ENCODE measurements around the gene CHCHD5.
"Not testable (repeated sequence)": the region's sequence is repeated elsewhere in the genome, so short reads cannot be mapped to it uniquely, and the experiment has no call there.

CHCHD5 gene

DNA sequence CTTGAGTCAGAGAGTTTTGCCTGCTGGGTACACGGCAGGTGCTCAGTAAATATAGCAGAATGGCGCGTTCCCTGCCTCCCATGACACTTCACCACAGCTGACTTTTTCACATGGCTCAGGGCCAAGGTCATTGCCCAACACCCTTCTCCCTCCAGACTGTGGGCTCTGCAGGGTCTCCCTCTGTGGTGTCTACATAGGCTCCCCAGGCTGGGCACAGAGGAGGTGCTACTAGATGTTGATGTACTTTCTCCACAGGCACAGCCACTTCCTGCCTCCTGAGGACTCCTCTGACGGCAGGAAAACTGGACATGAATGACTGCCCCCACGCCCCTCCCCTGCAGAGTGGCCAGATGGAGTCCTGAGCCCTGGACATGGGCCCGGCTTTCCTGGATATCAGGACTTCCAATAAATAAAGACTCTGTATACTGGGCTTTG lies 4.2 kb downstream of the CHCHD5 start:
- no peak for DNase-seq

DNA sequence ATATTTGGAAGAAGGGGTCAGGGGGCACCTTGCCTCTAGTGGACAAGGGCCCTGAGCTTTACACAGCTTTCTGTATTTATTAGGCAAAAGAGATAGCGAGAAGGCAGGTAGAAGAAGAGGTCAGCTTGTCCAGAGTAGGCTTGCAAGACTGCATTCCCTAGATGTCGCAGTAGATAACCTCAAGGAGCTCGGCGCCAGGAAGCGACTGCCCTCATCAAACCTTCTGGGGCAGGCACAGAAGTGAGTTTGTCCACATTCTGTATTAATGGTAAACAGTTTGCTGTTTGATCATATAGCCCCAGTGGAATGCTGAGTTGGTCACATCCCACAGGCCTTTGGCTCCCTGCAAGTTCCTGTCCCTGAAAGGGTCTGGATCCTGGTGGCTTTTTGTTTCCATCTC lies 7.0 kb downstream of the CHCHD5 start:
- DNase-seq = no peak

DNA sequence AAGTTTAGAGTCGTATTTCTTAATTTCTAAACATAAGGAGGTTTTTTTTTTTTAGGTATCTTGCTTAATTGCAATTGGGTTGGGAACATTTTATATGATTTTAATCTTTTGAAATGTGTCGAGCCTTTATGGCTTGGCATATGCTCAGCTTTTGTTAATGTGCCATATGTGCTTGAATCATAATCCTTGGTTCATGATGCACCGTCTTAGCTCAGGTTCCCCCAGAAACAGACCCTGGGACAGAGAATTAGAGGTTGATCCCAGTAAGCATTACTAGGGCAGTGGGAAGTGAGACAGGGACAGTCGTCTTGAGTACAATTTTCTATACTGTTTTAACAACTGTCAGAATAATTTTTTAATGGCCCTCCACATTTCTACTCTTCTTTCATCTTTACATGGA lies 9.3 kb downstream of the CHCHD5 start:
- no peak for DNase-seq

DNA sequence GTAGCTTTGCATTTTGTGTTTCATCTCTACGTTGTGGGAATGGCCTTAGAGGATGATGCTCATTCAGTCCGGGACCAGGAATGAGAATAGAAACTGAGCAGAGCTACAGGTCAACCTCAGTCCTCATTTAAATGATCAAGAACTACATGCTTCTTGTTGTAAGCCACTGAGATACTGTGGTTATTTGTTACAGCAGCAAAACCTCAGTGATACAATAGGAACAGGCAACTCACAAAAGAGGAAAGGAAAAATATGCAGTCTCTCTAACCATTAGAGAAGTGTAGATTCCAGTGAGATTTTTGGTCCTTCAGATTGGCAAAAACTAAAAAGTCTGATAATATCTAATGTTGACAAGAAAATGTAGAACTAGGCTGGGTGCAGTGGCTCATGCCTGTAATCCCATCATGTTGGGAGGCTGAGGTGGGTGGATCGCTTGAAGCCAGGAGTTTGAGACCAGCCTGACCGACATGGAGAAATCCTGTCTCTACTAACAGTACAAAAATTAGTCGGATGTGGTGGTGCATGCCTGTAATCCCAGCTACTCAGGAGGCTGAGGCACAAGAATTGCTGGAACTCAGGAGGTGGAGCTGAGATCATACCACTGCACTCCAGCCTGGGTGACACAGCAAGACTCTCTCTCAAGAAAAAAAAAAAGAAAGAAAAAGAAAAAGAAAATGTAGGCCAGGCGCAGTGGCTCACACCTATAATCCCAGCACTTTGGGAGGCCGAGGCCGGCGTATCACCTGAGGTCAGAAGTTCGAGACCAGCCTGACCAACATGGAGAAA lies 13.3 kb downstream of the CHCHD5 start:
- DNase-seq = no peak

DNA sequence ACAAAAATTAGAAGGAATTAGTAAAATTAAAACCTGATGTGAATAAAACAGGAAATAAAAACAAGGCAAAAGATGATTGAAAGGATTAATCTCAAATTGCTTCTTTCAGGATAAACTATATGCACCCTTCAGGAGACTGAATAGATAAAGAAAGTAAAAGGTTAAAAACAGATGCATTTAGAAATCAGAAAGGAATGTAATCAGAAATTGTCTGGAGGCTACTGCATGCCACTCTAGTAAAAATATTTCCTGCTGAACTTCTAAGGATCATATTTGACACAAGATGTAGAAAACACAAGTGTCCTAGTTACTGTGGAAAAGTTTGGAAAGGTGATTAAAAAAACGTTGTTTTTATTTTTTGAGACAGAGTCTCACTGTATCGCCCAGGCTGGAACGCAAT lies 16.2 kb downstream of the CHCHD5 start:
- no peak for DNase-seq

DNA sequence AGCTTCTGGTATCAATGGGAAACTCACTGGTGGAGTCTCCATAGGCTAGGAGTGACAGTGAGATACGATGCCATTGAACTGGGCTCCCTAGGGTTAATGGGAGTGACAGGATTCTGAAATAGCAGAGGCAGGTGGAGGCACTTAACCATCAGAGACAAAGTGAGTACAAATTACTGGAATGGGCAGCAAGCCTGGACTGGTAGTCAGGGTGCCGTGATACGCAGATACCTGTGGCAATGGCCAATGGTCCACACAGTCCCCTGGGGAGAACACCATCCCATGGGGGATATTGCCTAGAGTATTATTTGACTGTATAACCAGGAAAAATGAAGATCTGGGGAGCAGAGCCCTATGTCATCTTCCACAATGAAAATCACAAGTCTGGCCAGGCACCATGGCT lies 17.3 kb downstream of the CHCHD5 start:
- no peak for DNase-seq

DNA sequence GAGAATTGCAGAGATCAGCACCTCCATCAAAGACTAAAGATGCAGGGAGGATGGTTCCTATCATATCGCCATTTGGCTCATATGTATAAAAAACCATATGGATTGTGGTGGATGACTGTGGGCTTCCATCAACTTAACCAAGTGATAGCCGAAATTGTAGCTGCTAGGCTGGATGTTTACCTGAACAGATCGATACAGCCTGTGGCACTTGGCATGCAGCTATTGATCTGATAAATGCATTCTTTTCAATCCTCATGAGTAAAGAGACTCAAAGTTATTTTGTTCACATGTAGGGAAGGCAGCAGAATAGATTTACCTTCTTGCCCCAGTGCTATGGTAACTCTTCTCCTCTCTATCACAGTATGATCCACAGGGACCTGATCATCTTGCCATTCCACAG lies 18.5 kb downstream of the CHCHD5 start:
- no peak for DNase-seq

DNA sequence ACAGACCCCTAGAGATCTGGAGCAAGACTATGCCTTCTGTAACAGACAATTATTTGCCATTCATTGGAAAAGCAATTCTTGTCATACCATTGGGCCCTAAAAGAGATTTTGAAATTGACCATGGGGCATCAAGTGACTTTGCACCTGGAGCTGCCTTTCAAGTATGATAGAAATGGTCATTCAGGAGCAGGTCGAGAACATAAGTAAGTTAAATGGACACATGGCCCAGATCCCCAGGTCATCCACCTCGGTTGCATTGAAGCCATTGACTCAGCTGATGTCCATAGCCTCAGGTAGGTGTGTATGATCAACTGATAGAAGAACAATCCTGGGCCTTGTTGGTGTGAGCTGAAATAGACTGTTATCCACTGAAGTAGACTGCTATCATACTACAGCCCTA lies 19.3 kb downstream of the CHCHD5 start:
- no peak for DNase-seq

DNA sequence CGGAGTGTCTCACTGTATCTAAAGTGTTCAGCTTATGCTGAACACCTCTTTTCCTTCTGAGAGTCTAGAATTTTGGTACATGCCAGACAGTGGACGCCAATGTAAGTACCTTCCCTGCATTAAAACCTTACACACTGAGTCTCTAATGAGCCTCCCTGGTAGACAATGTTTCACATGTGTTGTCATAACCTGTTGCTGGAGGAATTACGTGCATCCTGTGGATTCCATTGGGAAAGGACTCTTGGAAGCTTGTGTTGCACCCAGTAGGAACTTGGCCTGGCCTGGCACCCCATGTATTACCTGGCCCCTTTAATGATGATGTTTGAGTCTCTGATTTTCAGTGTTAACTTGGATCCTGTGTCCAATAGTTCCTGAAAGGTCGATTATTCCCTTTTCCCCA lies 20.5 kb downstream of the CHCHD5 start:
- DNase-seq = no peak

DNA sequence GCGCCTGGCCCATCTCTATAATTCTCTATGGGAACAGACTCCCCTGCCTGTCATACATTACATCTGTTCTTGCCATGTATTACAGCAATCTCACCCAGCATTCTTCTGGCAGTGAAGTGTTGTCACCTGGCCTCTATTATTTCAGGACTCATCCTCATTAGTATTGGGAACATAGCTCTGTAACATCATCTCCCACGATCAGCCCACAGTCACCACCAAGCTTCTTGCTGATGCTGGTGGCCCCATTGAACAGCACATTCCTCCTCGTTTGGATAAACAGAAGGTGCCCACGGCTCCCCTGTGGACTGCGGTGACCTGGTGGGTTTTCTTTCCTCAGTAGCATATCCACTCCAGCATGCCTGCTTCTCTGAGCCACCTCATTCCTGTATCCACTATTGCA lies 21.5 kb downstream of the CHCHD5 start:
- no peak for DNase-seq

DNA sequence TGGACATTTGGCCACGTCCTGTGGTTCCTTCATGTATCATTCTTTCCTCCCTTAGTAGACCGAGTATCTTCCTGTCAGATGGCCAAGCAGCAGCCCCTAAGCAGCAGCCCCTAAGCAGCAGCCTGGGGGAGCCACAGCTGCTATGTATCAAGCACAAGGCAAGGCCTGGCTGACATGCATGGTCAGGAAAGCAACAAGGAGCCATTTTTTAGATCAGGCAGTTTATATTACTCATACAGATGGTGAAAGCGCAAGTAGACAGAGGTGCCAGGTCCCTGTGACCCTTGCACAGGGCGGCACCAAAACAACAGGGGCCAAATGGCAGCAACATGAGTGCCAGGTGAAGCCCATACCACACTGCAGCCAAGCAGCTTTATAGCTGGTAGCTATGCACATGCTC lies 22.1 kb downstream of the CHCHD5 start:
- no peak for DNase-seq

DNA sequence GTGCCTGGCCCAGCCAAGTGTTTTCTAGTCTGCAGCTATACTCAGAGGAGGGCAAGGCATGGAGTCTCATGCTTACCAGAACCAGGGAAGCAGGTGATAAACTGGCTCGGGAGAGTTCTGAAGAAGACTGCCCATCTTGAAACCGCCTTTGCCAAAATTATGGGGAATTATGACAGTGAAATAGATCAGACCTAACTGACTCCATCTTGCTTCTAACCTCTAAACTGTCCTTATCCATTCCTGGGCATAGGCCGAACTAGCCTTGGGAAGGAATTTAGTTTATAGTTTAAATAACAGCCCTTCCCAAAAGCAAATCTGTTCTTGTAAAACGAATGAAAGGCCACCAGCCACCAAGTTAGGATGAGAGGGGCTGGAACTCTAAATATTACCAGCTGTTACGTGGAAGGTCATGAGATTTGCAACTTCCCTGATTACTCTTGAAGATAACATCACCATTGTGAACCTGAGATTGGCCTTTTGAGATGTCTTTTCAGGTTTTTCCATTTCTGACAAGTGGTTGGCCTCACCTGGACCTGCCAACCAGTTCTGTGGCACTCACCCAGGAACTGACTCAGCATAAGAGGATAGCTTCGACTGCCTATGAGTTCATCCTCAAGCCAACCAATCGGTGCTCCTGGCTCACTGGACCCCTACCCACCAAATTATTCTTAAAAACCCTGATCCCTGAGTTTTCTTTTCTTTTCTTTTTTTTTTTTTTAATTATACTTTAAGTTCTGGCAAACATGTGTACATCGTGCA lies 23.4 kb downstream of the CHCHD5 start:
- DNase-seq = no peak

DNA sequence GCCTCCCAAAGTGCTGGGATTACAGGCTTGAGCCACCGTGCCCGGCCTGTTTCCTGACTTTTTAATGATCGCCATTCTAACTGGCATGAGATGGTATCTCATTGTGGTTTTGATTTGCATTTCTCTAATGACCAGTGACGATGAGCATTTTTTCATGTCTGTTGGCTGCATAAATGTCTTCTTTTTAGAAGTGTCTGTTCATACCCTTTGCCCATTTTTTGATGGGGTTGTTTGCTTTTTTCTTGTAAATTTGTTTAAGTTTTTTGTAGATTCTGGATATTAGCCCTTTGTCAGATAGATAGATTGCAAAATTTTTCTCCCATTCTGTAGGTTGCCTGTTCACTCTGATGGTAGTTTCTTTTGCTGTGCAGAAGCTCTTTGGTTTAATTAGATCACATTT lies 24.9 kb downstream of the CHCHD5 start:
- DNase-seq = not testable (repeated sequence)

DNA sequence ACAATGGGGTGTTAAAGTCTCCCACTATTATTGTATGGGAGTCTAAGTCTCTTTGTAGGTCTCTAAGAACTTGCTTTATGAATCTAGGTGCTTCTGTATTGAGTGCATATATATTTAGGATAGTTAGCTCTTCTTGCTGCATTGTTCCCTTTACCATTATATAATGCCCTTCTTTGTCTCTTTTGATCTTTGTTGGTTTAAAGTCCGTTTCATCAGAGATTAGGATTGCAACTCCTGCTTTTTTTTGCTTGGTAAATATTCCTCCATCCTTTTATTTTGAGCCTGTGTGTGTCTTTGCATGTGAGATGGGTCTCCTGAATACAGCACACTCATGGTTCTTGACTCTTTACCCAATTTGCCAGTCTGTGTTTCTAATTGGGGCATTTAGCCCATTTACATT lies 27.9 kb downstream of the CHCHD5 start:
- DNase-seq = not testable (repeated sequence)

DNA sequence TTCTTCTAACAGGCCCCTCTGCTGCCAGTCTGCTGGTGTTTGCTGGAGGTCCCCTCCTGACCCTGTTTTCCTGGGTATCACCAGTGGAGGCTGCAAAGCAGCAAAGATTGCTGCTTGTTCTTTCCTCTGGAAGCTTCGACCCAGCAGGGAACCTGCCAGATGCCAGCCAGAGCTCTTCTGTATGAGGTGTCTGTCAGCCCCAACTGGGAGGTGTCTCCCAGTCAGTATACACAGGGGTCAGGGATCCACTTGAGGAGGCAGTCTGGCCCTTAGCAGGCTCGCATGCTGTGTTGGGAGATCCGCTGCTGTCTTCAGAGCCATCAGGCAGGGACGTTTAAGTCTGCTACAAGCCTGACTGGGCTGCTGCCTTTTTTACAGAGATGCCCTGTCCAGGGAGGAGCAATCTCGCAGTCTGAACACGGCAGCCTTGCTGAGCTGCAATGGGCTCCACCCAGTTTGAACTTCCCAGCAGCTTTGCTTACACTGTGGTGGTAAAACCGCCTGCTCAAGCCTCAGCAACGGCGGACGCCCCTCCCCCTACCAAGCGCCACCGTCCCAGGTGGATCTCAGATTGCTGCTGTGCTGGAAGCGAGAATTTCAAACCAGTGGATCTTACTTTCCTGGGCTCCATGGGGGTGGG lies 29.9 kb downstream of the CHCHD5 start:
- no peak for DNase-seq

DNA sequence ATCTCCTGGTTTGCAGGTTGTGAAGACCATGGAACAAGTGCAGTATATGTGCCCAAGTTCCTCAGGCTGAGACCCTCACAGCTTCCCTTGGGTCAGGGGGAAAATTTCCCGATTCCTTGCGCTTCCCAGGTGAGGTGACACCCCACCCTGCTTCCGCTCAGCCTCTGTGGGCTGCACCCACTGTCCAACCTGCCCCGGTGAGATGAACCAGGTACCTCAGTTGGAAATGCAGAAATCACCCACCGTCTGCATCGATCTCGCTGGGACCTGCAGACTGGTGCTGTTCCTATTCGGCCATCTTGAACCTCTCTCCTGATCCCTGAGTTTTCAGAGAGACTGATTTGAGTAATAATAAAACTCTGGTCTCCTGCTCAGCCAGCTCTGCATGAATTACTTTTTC lies 30.6 kb downstream of the CHCHD5 start:
- DNase-seq = no peak

DNA sequence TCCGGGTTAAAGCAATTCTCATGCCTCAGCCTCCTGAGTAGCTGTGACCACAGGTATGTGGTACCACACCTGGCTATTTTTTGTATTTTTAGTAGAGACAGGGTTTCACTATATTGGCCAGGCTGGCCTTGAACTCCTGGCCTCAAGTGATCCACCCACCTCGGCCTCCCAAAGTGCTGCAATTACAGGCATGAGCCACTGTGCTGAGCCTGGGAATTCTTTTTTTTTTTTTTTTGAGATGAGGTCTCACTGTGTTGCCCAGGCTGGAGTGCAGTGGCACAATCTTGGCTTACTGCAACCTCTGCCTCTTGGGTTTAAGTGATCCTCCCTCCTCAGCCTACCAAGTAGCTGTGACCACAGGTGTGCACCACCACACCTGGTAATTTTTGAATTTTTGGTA lies 31.4 kb downstream of the CHCHD5 start:
- DNase-seq = not testable (repeated sequence)

DNA sequence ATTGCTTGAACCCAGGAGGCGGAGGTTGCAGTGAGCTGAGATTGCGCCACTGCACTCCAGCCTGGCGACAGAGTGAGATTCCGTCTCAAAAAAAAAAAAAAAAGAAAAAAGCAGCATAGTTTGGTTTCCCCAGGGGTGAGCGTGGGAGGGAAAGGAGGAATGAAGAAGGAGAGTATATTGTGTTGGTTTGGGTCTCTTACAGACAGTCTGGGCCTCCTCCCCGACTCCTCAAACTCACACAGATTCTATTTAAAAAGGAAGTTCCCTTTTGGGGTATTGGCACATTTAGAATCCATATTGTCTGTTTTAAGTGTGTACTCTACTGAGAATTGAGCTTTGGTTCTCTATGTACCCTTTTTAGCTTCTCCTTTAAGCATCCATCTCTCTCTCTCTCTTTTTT lies 34.0 kb downstream of the CHCHD5 start:
- DNase-seq = no peak

DNA sequence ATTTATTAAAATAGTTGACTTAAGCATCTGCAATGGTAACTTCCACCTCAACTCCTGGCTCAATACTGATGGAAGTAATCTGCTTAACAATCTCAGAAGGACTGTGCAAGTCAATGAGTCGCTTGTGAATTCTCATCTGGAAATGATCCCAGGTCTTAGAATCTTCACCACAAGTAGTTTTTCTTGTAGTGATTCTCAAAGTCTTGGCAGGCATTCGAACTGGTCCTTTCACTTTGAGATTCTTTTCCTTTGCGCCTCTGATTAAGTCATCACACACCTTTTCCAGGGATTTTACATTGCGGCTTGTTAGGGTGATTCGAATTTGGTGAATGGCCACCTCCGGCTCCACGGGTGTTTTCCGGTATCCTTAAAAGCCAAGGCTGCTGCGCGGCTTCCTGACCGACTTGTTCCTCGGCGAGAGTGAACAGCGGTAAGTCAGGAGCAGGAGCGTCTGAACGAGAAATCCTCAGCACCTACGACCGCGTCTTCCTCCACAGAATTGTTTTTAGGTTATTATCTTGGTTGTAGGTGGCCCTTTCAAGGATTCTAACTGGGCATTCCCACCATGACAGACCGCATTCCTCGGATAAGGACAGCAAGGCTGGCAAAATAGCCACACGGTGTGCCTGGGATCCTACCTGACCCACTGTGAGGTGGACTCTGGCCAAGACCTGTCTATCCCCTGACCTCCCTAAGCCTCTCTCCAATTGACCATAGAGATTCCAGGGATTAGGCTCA lies 37.5 kb downstream of the CHCHD5 start:
- peak in 1 of 2 experiments; percentile 21 for DNase-seq

DNA sequence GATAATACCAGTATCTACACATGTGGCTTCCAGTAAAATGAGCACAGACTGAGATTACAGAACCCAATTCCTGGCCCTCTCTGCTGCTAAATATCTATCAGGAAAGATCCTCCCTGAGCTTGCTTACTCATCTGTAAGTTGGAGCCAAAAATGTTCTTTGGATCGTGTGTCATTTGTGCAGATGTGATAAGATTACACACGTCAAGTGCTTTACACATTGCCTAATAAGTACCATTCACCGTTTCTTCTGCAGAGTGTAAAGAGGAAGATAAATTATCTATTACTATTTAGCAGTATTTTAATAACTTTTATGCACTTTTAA lies 38.1 kb downstream of the CHCHD5 start:
- DNase-seq = peak in 1 of 2 experiments; percentile 54

DNA sequence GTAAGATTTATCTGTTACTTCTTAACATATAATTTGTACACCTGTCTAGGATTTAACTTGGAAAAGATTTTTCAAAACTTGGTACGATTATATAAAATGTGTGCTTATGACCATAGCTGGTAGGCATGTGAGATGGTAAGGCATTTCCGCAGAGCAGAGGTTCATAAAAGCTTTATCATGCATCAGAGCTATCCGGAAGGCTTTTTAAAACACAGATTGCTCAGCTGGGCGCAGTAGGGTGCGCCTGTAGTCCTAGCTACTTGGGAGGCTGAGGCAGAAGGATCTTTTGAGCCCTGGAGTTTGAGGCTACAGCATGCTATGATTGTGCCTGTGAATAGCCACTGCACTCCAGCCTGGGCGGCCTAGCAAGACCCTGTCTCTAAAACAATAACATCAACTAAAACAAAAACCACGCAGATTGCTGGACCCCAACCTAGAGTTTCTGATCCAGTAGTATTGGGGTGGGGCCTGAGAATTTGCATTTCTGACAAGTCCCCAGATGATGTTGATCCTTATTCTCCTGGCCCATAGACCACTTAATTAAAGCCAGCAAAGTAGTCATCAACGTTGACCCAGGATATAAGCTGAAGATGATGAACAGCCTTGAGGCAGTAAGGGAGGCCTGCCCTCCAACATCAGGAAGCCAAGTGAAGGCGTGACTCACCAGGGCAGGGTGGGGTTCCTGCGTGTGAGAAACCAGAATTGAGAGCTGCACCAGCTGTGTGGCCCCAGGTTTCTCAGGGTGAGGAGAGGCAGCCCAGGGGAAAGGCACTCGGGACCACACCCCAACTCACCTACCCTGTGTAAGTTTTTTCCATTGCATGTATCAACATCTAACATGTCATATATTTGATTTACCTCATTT lies 39.7 kb downstream of the CHCHD5 start:
- peak; percentile 72 to 90 for DNase-seq

DNA sequence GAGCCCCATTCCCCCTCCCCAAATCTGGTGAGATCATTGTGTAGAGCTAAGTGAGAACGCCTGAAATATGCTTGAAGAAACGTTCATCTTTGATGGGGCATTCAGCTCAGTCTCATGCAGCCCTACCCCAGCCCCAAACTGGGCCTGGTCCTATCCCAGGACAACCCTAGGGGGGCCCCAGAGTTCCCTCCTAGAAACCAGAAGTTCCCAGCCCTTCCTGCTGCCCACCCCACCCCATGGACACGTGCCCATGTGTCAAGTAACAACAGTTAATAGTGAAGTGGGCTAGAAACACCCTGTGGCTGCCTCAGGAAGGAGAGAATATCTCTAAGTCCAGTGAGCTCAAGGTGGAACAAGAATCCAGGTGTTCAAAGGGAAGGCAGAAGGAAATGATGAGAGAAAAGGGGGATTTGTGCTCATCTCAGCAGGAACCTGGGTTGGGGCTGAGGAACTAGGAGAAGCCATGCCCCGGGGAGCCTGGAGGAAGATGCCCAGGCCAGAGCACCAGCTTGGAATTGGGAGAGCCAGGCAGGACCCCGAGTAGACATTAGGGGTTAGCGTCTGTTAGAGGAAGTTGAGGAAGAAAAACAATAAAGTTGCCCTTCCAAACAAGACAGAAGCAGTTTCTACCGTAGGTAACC lies 41.2 kb downstream of the CHCHD5 start:
- no peak for DNase-seq
